ENCODE results near the gene RHBDD1.

DNA sequence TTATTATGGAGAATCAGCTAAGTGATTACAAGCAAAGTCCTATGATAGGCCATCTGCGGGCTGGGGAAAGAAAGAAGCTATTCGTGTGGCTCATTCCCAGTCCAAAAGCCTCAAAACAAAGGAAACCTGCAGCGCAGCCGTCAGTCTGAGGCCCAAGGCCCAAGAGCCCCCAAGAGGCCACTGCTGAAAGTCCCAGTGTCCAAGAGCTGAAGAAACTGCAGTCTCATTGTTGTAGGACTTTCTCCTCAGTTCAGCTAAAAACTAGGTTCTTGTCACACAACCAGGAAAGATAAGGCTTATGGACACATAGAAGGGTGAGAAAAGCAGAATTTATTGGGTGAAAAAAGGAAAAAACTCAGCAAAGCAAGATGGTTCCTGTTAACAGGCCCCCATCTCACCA lies 143.2 kb downstream of the RHBDD1 start:
- TF ChIP-seq POLR2A (IDR thresholded peaks at IDR 0.05) (no peak), POLR2AphosphoS5 (IDR thresholded peaks at IDR 0.05) (no peak)
- TF ChIP-seq, protein P1, sequence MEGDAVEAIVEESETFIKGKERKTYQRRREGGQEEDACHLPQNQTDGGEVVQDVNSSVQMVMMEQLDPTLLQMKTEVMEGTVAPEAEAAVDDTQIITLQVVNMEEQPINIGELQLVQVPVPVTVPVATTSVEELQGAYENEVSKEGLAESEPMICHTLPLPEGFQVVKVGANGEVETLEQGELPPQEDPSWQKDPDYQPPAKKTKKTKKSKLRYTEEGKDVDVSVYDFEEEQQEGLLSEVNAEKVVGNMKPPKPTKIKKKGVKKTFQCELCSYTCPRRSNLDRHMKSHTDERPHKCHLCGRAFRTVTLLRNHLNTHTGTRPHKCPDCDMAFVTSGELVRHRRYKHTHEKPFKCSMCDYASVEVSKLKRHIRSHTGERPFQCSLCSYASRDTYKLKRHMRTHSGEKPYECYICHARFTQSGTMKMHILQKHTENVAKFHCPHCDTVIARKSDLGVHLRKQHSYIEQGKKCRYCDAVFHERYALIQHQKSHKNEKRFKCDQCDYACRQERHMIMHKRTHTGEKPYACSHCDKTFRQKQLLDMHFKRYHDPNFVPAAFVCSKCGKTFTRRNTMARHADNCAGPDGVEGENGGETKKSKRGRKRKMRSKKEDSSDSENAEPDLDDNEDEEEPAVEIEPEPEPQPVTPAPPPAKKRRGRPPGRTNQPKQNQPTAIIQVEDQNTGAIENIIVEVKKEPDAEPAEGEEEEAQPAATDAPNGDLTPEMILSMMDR (IDR thresholded peaks at IDR 0.05) = no peak

All from breast epithelium (tissue), 3 donors.